ENCODE measurements around the gene PGAM1. TPM values are rescaled to one million over a fixed set of nuclear protein-coding genes. Genes with fewer than 3 reads are reported as not detected.
A peak's percentile ranks its signal among the peaks of the same experiment; 100 is the strongest.

PGAM1 gene
- total and polyA plus RNA-seq, 9 of the 15 experiments (the other 6 are each of a cell fraction or from before 2014, with no cell fraction given), result 40.3 to 559 (median 269) TPM

DNA sequence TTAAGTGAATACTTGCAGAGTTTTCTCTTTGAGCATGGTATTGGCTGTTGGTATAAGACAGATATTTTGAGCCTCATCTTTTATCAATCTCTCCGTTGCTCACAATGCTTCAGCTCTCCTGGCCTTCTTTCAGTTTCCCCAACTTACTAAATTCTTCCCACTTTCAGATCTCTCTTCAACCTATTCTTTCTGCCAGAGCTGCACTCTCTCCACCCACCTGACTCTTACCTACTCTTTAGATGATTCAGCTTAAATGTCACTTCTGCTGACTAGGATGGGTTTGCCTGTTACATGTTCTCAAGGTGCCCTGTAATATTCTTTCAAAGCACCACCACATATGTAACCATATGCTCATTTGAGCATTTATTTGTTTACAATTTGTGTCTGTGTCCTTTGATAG, 18.2 kb downstream of the PGAM1 start (continued):
- TF ChIP-seq, protein P1, sequence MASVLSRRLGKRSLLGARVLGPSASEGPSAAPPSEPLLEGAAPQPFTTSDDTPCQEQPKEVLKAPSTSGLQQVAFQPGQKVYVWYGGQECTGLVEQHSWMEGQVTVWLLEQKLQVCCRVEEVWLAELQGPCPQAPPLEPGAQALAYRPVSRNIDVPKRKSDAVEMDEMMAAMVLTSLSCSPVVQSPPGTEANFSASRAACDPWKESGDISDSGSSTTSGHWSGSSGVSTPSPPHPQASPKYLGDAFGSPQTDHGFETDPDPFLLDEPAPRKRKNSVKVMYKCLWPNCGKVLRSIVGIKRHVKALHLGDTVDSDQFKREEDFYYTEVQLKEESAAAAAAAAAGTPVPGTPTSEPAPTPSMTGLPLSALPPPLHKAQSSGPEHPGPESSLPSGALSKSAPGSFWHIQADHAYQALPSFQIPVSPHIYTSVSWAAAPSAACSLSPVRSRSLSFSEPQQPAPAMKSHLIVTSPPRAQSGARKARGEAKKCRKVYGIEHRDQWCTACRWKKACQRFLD (CRISPR knock-in tag; IDR thresholded peaks at IDR 0.05), result no peak
- TF ChIP-seq ZNF316 (IDR thresholded peaks at IDR 0.05) (peak; percentile 43; the same call in 1 of the 2 replicates), TBP (optimal IDR thresholded peaks at IDR 0.05; ENCODE audit: low read depth, low read length) (no peak), C11orf30 (IDR thresholded peaks at IDR 0.05; ENCODE audit: low read depth) (0 out of 2 replicates have a peak, but pooled peaks have one; percentile 21), SIX5 (IDR thresholded peaks at IDR 0.05; ENCODE audit: borderline replicate concordance in 1 of 2, insufficient read depth in 1 of 2, low read depth in 1 of 2, low read length in 2 of 2) (no peak), TAF7 (tag; IDR thresholded peaks at IDR 0.05) (no peak)

DNA sequence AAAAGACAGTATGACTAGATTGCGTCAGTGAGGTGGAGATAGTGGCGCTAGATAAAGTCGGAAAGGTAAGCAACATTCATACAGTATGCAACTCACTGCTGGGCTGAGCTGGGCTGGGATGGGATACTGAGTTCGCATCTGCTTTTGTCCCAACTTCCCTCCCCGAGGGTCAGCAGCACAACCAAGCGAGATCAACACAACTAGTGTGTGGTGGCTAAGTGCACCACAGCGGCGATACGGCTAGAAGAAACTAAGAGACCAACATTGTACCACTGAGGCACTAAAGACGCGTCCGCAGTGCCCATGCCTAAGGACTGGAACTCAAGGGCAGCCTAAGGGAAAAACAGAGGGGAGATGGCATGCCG, 19.3 kb downstream of the PGAM1 start:
- no peaks in the 10 kb centered on the region for H4K20me1 ChIP-seq (replicated peaks; ENCODE audit: control insufficient read depth, insufficient read depth, low read length)
- intact Hi-C loops (cut with micrococcal nuclease) (no loop called here), in situ Hi-C loops (cut with MboI) (no loop called here)
- peaks cover 41% of the 10 kb centered on the region for H3K79me2 ChIP-seq (ENCODE audit: control insufficient read depth, insufficient read depth, low read length)
- TF ChIP-seq SIN3A (IDR thresholded peaks at IDR 0.05; ENCODE audit: borderline replicate concordance in 2 of 2, control insufficient read depth in 1 of 2, low read depth in 2 of 2, low read length in 2 of 2) (0 out of 4 replicates have a peak, but pooled peaks of 1 of the 2 experiments have one; percentile 27), NFXL1 (CRISPR knock-in tag; IDR thresholded peaks at IDR 0.05) (no peak), ELF1 (tag; IDR thresholded peaks at IDR 0.05) (0 out of 2 replicates have a peak, but pooled peaks have one; percentile 7)
- H3K4me1 ChIP-seq (replicated peaks in 1 of 2; ENCODE audit: control insufficient read depth in 2 of 2, insufficient read depth in 2 of 2, low read length in 2 of 2), result peaks cover 9 to 10% of the 10 kb centered on the region in 2 experiments; a peak in 3 of 5 replicates
- CTCF ChIA-PET (ENCODE audit: low intra/inter-chr PET ratio), result interaction anchor here (1.3 kb wide), 1 partner anchor 38 kb away, joined by 5 read pairs; no protein-coding TSS in a partner anchor
- H3K36me3 ChIP-seq (ENCODE audit: control insufficient read depth, insufficient read depth, low read length), result peaks cover 29% of the 10 kb centered on the region; the same call in 2 of the 3 replicates
- POLR2A ChIA-PET, result interaction anchor here (0.9 to 1.7 kb wide), 2 partner anchors 9 to 17 kb away, joined by 3 to 4 read pairs; no protein-coding TSS in a partner anchor
- peak; percentile 7 for ATAC-seq
- peak overlapping the region; percentile 56 for H3K27ac ChIP-seq (ENCODE audit: extremely low read depth, low read depth, low read length)
- peak overlapping the region; percentile 79 to 90 for H3K9ac ChIP-seq (ENCODE audit: insufficient read depth in 1 of 2, low read depth in 2 of 2, low read length in 2 of 2)
- H3K4me3 ChIP-seq, result peak overlapping the region; percentile 94
- no peaks in the 10 kb centered on the region for H3K27me3 ChIP-seq (ENCODE audit: control insufficient read depth in 2 of 2, insufficient read depth in 2 of 2, low read length in 2 of 2)
- no peaks in the 10 kb centered on the region for H3K9me3 ChIP-seq (replicated peaks; ENCODE audit: control insufficient read depth, insufficient read depth, low read depth, low read length)
- DNase-seq (ENCODE audit: extremely low read depth in 1 of 4, low spot score in 3 of 4), result no peak
- H2AFZ ChIP-seq (ENCODE audit: low read depth, low read length), result peak overlapping the region; percentile 87
- FAIRE-seq, result peak; percentile 78
- TSS peak; percentile 70 for BruUV-seq (replicated peaks)
- WGBS (ENCODE audit: insufficient coverage, low coverage, missing lambda C conversion rate), result 1% methylated on average over 13 of the region's 13 CpGs
- no peaks in the 10 kb centered on the region for H3K9me1 ChIP-seq (ENCODE audit: control insufficient read depth, insufficient read depth, low read length)
- peak overlapping the region; percentile 97 for H3K4me2 ChIP-seq (ENCODE audit: insufficient read depth, low read length)

All from K562 (cell line).